K562 (cell line): ENCODE data around the gene GALNT5. TPM values are rescaled to one million over a fixed set of nuclear protein-coding genes. Genes with fewer than 3 reads are reported as not detected.

ENCODE experiments used
- CBX2 ChIP-seq: fragments of 200-600 bp; sonication (generic); IDR thresholded peaks from one replicate; pipeline ENCODE4 v1.6.1; 2012; ENCODE audit warnings: mild to moderate bottlenecking, low read length, inconsistent platforms; ENCODE audit not compliant: insufficient read depth, poor library complexity, severe bottlenecking
- ESRRA ChIP-seq: fragments of 450-650 bp; IDR thresholded peaks from 2 replicates; pipeline ENCODE4 v1.6.1; 2014; ENCODE audit warnings: low read depth, mild to moderate bottlenecking, moderate library complexity, borderline replicate concordance
- HOMEZ ChIP-seq: fragments of 250-450 bp; sonication (Bioruptor Pico); IDR thresholded peaks from 2 replicates; pipeline ENCODE4 v1.4.0; 2020; ENCODE audit warnings: mild to moderate bottlenecking, moderate library complexity
- MAFG ChIP-seq: fragments of 450-650 bp; conservative IDR thresholded peaks from 2 replicates; pipeline ENCODE4 v1.6.1; 2016; ENCODE audit warnings: missing genetic modification characterization, missing compliant biosample characterization
- MNT ChIP-seq, 2 experiments: fragments of 450-650 bp; conservative IDR thresholded peaks; 2 replicates each; pipeline ENCODE4 v1.6.1; 2017; ENCODE audit warnings: mild to moderate bottlenecking in 2 of 2, moderate library complexity in 2 of 2
- SP1 ChIP-seq: sonication (generic); formaldehyde crosslinking; IDR thresholded peaks from 2 replicates; pipeline ENCODE4 v1.8.1; 2022; ENCODE audit warnings: mild to moderate bottlenecking, missing genetic modification reagents
- THAP12 ChIP-seq: fragments of 250-450 bp; sonication (Bioruptor Pico); IDR thresholded peaks from 2 replicates; pipeline ENCODE4 v1.9.0; 2021; ENCODE audit warnings: mild to moderate bottlenecking, inconsistent platforms
- ZFP36 ChIP-seq: fragments of 150-350 bp; IDR thresholded peaks from 2 replicates; pipeline ENCODE4 v1.6.1; 2018; ENCODE audit warnings: low read length, low read depth; ENCODE audit not compliant: partially characterized antibody
- ZNF324 ChIP-seq: fragments of 250-450 bp; sonication (Bioruptor Pico); IDR thresholded peaks from 2 replicates; pipeline ENCODE4 v1.4.0; 2020; ENCODE audit warnings: mild to moderate bottlenecking
- ZNF407 ChIP-seq: fragments of 450-650 bp; IDR thresholded peaks from 2 replicates; pipeline ENCODE4 v1.6.1; 2016; ENCODE audit warnings: low read depth
- ZNF561 ChIP-seq: fragments of 450-650 bp; formaldehyde crosslinking; conservative IDR thresholded peaks from 2 replicates; pipeline ENCODE4 v1.4.0; 2020; ENCODE audit warnings: mild to moderate bottlenecking, moderate library complexity
- polyA plus RNA-seq, 8 experiments: library from polyadenylated mRNA; depleted of rRNA in 4 of 8; stranded (reverse) in 5 of 8; unstranded in 3 of 8; fragments of >200 nt; fragmentation: Nextera tagmentation in 2 of 8; fragmentation: Illumina TruSeq in 1 of 8; extraction: Ambion mirVana in 2 of 8; extraction: Trizol in 1 of 8; gene quantifications; 2 replicates each; pipeline versions ENCODE4 v1.2.1 to v1.2.3, GENCODE V29; 2011 to 2014; ENCODE audit warnings: inconsistent platforms in 1 of 8, missing spikeins in 1 of 8
- total RNA-seq, 7 experiments: library from RNA; depleted of rRNA in 6 of 7; stranded (reverse); fragments of >200 nt in 6 of 7; fragmentation: Illumina TruSeq in 2 of 7; extraction: Trizol in 2 of 7; gene quantifications; 2 replicates each; pipeline versions ENCODE4 v1.2.1 to v1.2.3, GENCODE V29; 2011 to 2021; ENCODE audit warnings: low replicate concordance in 1 of 7

GALNT5 gene
- total and polyA plus RNA-seq, 9 of the 15 experiments (the other 6 are each of a cell fraction or from before 2014, with no cell fraction given): 21.6 to 73.0 (median 54.7) TPM

GRCh38 chr2:157261199-157261782, 3.8 kb downstream of the GALNT5 start (continued):
- TF ChIP-seq MNT (conservative IDR thresholded peaks at IDR 0.05) (no peak), SP1 (CRISPR knock-in tag) (peak; percentile 70), ESRRA (peak; percentile 50), ZFP36 (peak; percentile 3), ZNF324 (CRISPR knock-in tag) (no peak), MAFG (tag) (0 out of 2 replicates have a peak, but pooled peaks have one; percentile 8), HOMEZ (CRISPR knock-in tag) (no peak), CBX2 (no peak), ZNF407 (no peak), ZNF561 (CRISPR knock-in tag) (no peak), THAP12 (CRISPR knock-in tag) (peak; percentile 73; the same call in 1 of the 2 replicates)
